HG03575 (cell line): Measurements from ENCODE around the gene ALKBH3.

Experiments used
- ATAC-seq: cut with Tn5 transposase; IDR thresholded peaks from one replicate; pipeline ENCODE4 v1.9.1; 2021; ENCODE audit not compliant: unreplicated experiment, insufficient number of reproducible peaks, low FRiP score; ENCODE audit errors: extremely low read depth

ALKBH3 gene

GRCh38 chr11:43919852-43920597, 39.4 kb downstream of the ALKBH3 start:
- no peak for ATAC-seq

- ATAC-seq: no peak
Measured at GRCh38 chr11:43920598-43921419, 40.2 kb downstream of the ALKBH3 start.

- ATAC-seq: no peak
Measured at GRCh38 chr11:43921561-43922294, 41.1 kb downstream of the ALKBH3 start.

- ATAC-seq: no peak
Measured at GRCh38 chr11:43922295-43922648, 41.6 kb downstream of the ALKBH3 start.

- no peak for ATAC-seq
Measured at GRCh38 chr11:43922744-43923405, 42.2 kb downstream of the ALKBH3 start.

GRCh38 chr11:43923406-43924111, 42.9 kb downstream of the ALKBH3 start:
- ATAC-seq: no peak

- ATAC-seq: no peak
Measured at GRCh38 chr11:43924112-43924855, 43.7 kb downstream of the ALKBH3 start.

- ATAC-seq: no peak
Measured at GRCh38 chr11:43925063-43925931, 44.7 kb downstream of the ALKBH3 start.

GRCh38 chr11:43925932-43926505, 45.4 kb downstream of the ALKBH3 start:
- ATAC-seq: no peak

GRCh38 chr11:43927070-43927469, 46.4 kb downstream of the ALKBH3 start:
- no peak for ATAC-seq

GRCh38 chr11:43927925-43928707, 47.5 kb downstream of the ALKBH3 start:
- no peak for ATAC-seq

GRCh38 chr11:43928721-43929120, 48.1 kb downstream of the ALKBH3 start:
- no peak for ATAC-seq

GRCh38 chr11:43930868-43931716, 50.5 kb downstream of the ALKBH3 start:
- no peak for ATAC-seq

- no peak for ATAC-seq
Measured at GRCh38 chr11:43931717-43932039, 51.0 kb downstream of the ALKBH3 start.

GRCh38 chr11:43933226-43933607, 52.6 kb downstream of the ALKBH3 start:
- ATAC-seq: no peak
